ENCODE measurements around the gene ANK2. TPM values are rescaled to one million over a fixed set of nuclear protein-coding genes. Genes with fewer than 3 reads are reported as not detected.

ANK2 gene
- total RNA-seq, 3 donors from 2014 or later, result 7.6 to 69.3 (median 21.0) TPM

GRCh38 chr4:113410686-113411085, 361.2 kb downstream of the ANK2 start:
- intact Hi-C loops (cut with DNase I, micrococcal nuclease), result no loop called here
- no peak for ATAC-seq
- no peaks in the 10 kb centered on the region for H3K36me3 ChIP-seq (ENCODE audit: low read depth)
- H3K4me3 ChIP-seq, result no peak overlapping the region
- H3K4me1 ChIP-seq (ENCODE audit: low read depth), result no peaks in the 10 kb centered on the region
- H3K9me3 ChIP-seq, result no peaks in the 10 kb centered on the region
- no peak for DNase-seq
- TF ChIP-seq CTCF (IDR thresholded peaks at IDR 0.05), result no peak

GRCh38 chr4:113411496-113411938, 362.1 kb downstream of the ANK2 start:
- intact Hi-C loops (cut with DNase I, micrococcal nuclease), result no loop called here
- no peaks in the 10 kb centered on the region for H3K4me1 ChIP-seq (ENCODE audit: low read depth)
- no peak overlapping the region for H3K4me3 ChIP-seq
- no peaks in the 10 kb centered on the region for H3K9me3 ChIP-seq
- H3K36me3 ChIP-seq (ENCODE audit: low read depth), result no peaks in the 10 kb centered on the region
- ATAC-seq (no peak), DNase-seq (peak in 1 of 3 donors; percentile 8)
- TF ChIP-seq CTCF (IDR thresholded peaks at IDR 0.05), result no peak

GRCh38 chr4:113419631-113420030, 370.2 kb downstream of the ANK2 start:
- Histone ChIP-seq H3K9me3 (peaks cover 7% of the 10 kb centered on the region), H3K4me3 (no peak overlapping the region), H3K4me1 (ENCODE audit: low read depth) (no peaks in the 10 kb centered on the region), H3K36me3 (ENCODE audit: low read depth) (no peaks in the 10 kb centered on the region)
- intact Hi-C loops (cut with DNase I, micrococcal nuclease), result no loop called here
- DNase-seq, result no peak
- no peak for TF ChIP-seq CTCF (IDR thresholded peaks at IDR 0.05)
- ATAC-seq, result no peak

GRCh38 chr4:113420938-113421337, 371.5 kb downstream of the ANK2 start:
- Histone ChIP-seq H3K4me3 (no peak overlapping the region), H3K4me1 (ENCODE audit: low read depth) (no peaks in the 10 kb centered on the region), H3K36me3 (ENCODE audit: low read depth) (no peaks in the 10 kb centered on the region), H3K9me3 (peaks cover 7% of the 10 kb centered on the region)
- ATAC-seq, result no peak
- intact Hi-C loops (cut with DNase I, micrococcal nuclease), result no loop called here
- DNase-seq, result no peak
- no peak for TF ChIP-seq CTCF (IDR thresholded peaks at IDR 0.05)

GRCh38 chr4:113423631-113424030, 374.2 kb downstream of the ANK2 start:
- peaks cover 7% of the 10 kb centered on the region for H3K9me3 ChIP-seq
- no peak for ATAC-seq
- intact Hi-C loops (cut with DNase I, micrococcal nuclease), result no loop called here

More at GRCh38 chr4:113423631-113424030, 374.2 kb downstream of the ANK2 start:
- TF ChIP-seq CTCF (IDR thresholded peaks at IDR 0.05), result no peak
- no peak for DNase-seq
- Histone ChIP-seq H3K36me3 (ENCODE audit: low read depth) (no peaks in the 10 kb centered on the region), H3K4me3 (no peak overlapping the region), H3K4me1 (ENCODE audit: low read depth) (no peaks in the 10 kb centered on the region)

Measured in mucosa of descending colon (tissue), 3 donors.